ENCODE measurements around the gene AJAP1.

Gene AJAP1

GRCh38 chr1:4628992-4629391, 25.4 kb upstream of the AJAP1 start:
- POLR2A ChIA-PET: no interaction called here

GRCh38 chr1:4630561-4630960, 23.8 kb upstream of the AJAP1 start:
- no peak for DNase-seq (ENCODE audit: extremely low spot score)
- CTCF ChIA-PET: no interaction called here
- TF ChIP-seq BHLHE40 (IDR thresholded peaks at IDR 0.05; ENCODE audit: borderline replicate concordance) (no peak), FOXA1 (IDR thresholded peaks at IDR 0.05) (no peak), FOXM1 (IDR thresholded peaks at IDR 0.05; ENCODE audit: borderline replicate concordance) (no peak), HDGF (IDR thresholded peaks at IDR 0.05; ENCODE audit: borderline replicate concordance) (no peak), FOXK2 (IDR thresholded peaks at IDR 0.05) (no peak)
- POLR2A ChIA-PET: no interaction called here

More at GRCh38 chr1:4628992-4629391, 25.4 kb upstream of the AJAP1 start:
- TF ChIP-seq SUZ12 (IDR thresholded peaks at IDR 0.05) (no peak), FOXA1 (IDR thresholded peaks at IDR 0.05) (no peak), TARDBP (IDR thresholded peaks at IDR 0.05) (no peak), L3MBTL2 (conservative IDR thresholded peaks at IDR 0.05) (no peak)
- no peak for DNase-seq (ENCODE audit: extremely low spot score)
- CTCF ChIA-PET: no interaction called here

GRCh38 chr1:4631321-4631720, 23.1 kb upstream of the AJAP1 start:
- ChIA-PET POLR2A (no interaction called here), CTCF (no interaction called here)
- no peak for TF ChIP-seq FOXK2 (IDR thresholded peaks at IDR 0.05)
- TF ChIP-seq L3MBTL2 (conservative IDR thresholded peaks at IDR 0.05): no peak
- no peak for TF ChIP-seq BHLHE40 (IDR thresholded peaks at IDR 0.05; ENCODE audit: borderline replicate concordance)
- no peak for TF ChIP-seq HDGF (IDR thresholded peaks at IDR 0.05; ENCODE audit: borderline replicate concordance)
- TF ChIP-seq NFRKB (IDR thresholded peaks at IDR 0.05): no peak
- TF ChIP-seq LEF1 (IDR thresholded peaks at IDR 0.05; ENCODE audit: borderline replicate concordance): no peak
- no peak for TF ChIP-seq ZNF384 (IDR thresholded peaks at IDR 0.05)
- TF ChIP-seq SUZ12 (IDR thresholded peaks at IDR 0.05): no peak
- no peak for TF ChIP-seq ARNT (IDR thresholded peaks at IDR 0.05)
- TF ChIP-seq ELF4 (IDR thresholded peaks at IDR 0.05): no peak
- TF ChIP-seq FOXM1 (IDR thresholded peaks at IDR 0.05; ENCODE audit: borderline replicate concordance): no peak
- no peak for TF ChIP-seq SP1 (IDR thresholded peaks at IDR 0.05)
- no peak for TF ChIP-seq CTBP1 (IDR thresholded peaks at IDR 0.05; ENCODE audit: borderline replicate concordance)
- DNase-seq (ENCODE audit: extremely low spot score): no peak

- ChIA-PET CTCF (no interaction called here), POLR2A (no interaction called here)
- TF ChIP-seq ARNT (IDR thresholded peaks at IDR 0.05) (no peak), TARDBP (IDR thresholded peaks at IDR 0.05) (no peak), NFRKB (IDR thresholded peaks at IDR 0.05) (no peak), SUZ12 (IDR thresholded peaks at IDR 0.05) (no peak), FOXA1 (IDR thresholded peaks at IDR 0.05) (no peak), FOXK2 (IDR thresholded peaks at IDR 0.05) (no peak), CTBP1 (IDR thresholded peaks at IDR 0.05; ENCODE audit: borderline replicate concordance) (no peak), L3MBTL2 (conservative IDR thresholded peaks at IDR 0.05) (no peak), BHLHE40 (IDR thresholded peaks at IDR 0.05; ENCODE audit: borderline replicate concordance) (no peak), ELF4 (IDR thresholded peaks at IDR 0.05) (no peak)
- DNase-seq (ENCODE audit: extremely low spot score): no peak
These were observed 21.1 kb upstream of the AJAP1 start for GRCh38 chr1:4633346-4633745.

- POLR2A ChIA-PET: no interaction called here
- CTCF ChIA-PET: no interaction called here
- TF ChIP-seq ELF4 (IDR thresholded peaks at IDR 0.05) (no peak), SUZ12 (IDR thresholded peaks at IDR 0.05) (no peak), NFRKB (IDR thresholded peaks at IDR 0.05) (no peak), FOXA1 (IDR thresholded peaks at IDR 0.05) (no peak), FOXK2 (IDR thresholded peaks at IDR 0.05) (no peak), SP1 (IDR thresholded peaks at IDR 0.05) (no peak), BHLHE40 (IDR thresholded peaks at IDR 0.05; ENCODE audit: borderline replicate concordance) (no peak), ARNT (IDR thresholded peaks at IDR 0.05) (no peak), HDGF (IDR thresholded peaks at IDR 0.05; ENCODE audit: borderline replicate concordance) (no peak), L3MBTL2 (conservative IDR thresholded peaks at IDR 0.05) (no peak), CTBP1 (IDR thresholded peaks at IDR 0.05; ENCODE audit: borderline replicate concordance) (no peak), LEF1 (IDR thresholded peaks at IDR 0.05; ENCODE audit: borderline replicate concordance) (no peak), TARDBP (IDR thresholded peaks at IDR 0.05) (no peak), FOXM1 (IDR thresholded peaks at IDR 0.05; ENCODE audit: borderline replicate concordance) (no peak)
- no peak for DNase-seq (ENCODE audit: extremely low spot score)
These were observed 20.1 kb upstream of the AJAP1 start for GRCh38 chr1:4634156-4634792.

- POLR2A ChIA-PET: no interaction called here
- TF ChIP-seq SUZ12 (IDR thresholded peaks at IDR 0.05) (no peak), CTBP1 (IDR thresholded peaks at IDR 0.05; ENCODE audit: borderline replicate concordance) (no peak), TARDBP (IDR thresholded peaks at IDR 0.05) (no peak), PKNOX1 (IDR thresholded peaks at IDR 0.05) (no peak), ARNT (IDR thresholded peaks at IDR 0.05) (no peak), FOXM1 (IDR thresholded peaks at IDR 0.05; ENCODE audit: borderline replicate concordance) (no peak)
- CTCF ChIA-PET: no interaction called here
- no peak for DNase-seq (ENCODE audit: extremely low spot score)
These were observed 19.5 kb upstream of the AJAP1 start for GRCh38 chr1:4634793-4635406.

- no peak for DNase-seq (ENCODE audit: extremely low spot score)
- TF ChIP-seq FOXA1 (IDR thresholded peaks at IDR 0.05): no peak
- no peak for TF ChIP-seq HDGF (IDR thresholded peaks at IDR 0.05; ENCODE audit: borderline replicate concordance)
- TF ChIP-seq SUZ12 (IDR thresholded peaks at IDR 0.05): no peak
- TF ChIP-seq PKNOX1 (IDR thresholded peaks at IDR 0.05): no peak
- TF ChIP-seq ELF4 (IDR thresholded peaks at IDR 0.05): no peak
- no peak for TF ChIP-seq ZNF384 (IDR thresholded peaks at IDR 0.05)
- TF ChIP-seq ARNT (IDR thresholded peaks at IDR 0.05): no peak
- TF ChIP-seq FOXK2 (IDR thresholded peaks at IDR 0.05): no peak
- TF ChIP-seq SP1 (IDR thresholded peaks at IDR 0.05): no peak
- TF ChIP-seq LEF1 (IDR thresholded peaks at IDR 0.05; ENCODE audit: borderline replicate concordance): no peak
- CTCF ChIA-PET: no interaction called here
- POLR2A ChIA-PET: no interaction called here
These were observed 18.2 kb upstream of the AJAP1 start for GRCh38 chr1:4636186-4636585.

Data from HEK293T (cell line).